ENCODE data around the gene PRUNE2.

PRUNE2 gene

GRCh38 chr9:76616780-76617179 is 289.1 kb downstream of the PRUNE2 start:
- TF ChIP-seq CTCF (conservative IDR thresholded peaks at IDR 0.05; ENCODE audit: low read depth, low read length): no peak
- DNase-seq (ENCODE audit: low read depth): no peak
- H3K4me3 ChIP-seq (ENCODE audit: low read length): no peak overlapping the region

- no peak overlapping the region for H3K4me3 ChIP-seq (ENCODE audit: low read length)
- DNase-seq (ENCODE audit: low read depth): no peak
- TF ChIP-seq CTCF (conservative IDR thresholded peaks at IDR 0.05; ENCODE audit: low read depth, low read length): no peak
Observed at GRCh38 chr9:76615177-76615603, 290.7 kb downstream of the PRUNE2 start.

- no peak for TF ChIP-seq CTCF (conservative IDR thresholded peaks at IDR 0.05; ENCODE audit: low read depth, low read length)
- H3K4me3 ChIP-seq (ENCODE audit: low read length): no peak overlapping the region
- DNase-seq (ENCODE audit: low read depth): no peak
Observed at GRCh38 chr9:76613974-76614373, 291.9 kb downstream of the PRUNE2 start.

- H3K4me3 ChIP-seq (ENCODE audit: low read length): no peak overlapping the region
- no peak for TF ChIP-seq CTCF (conservative IDR thresholded peaks at IDR 0.05; ENCODE audit: low read depth, low read length)
- DNase-seq (ENCODE audit: low read depth): no peak
Observed at GRCh38 chr9:76613150-76613781, 292.6 kb downstream of the PRUNE2 start.

- TF ChIP-seq CTCF (conservative IDR thresholded peaks at IDR 0.05; ENCODE audit: low read depth, low read length): no peak
- no peak overlapping the region for H3K4me3 ChIP-seq (ENCODE audit: low read length)
- no peak for DNase-seq (ENCODE audit: low read depth)
Observed at GRCh38 chr9:76610011-76610352, 295.9 kb downstream of the PRUNE2 start.

- DNase-seq (ENCODE audit: low read depth): no peak
- no peak for TF ChIP-seq CTCF (conservative IDR thresholded peaks at IDR 0.05; ENCODE audit: low read depth, low read length)
- no peak overlapping the region for H3K4me3 ChIP-seq (ENCODE audit: low read length)
Observed at GRCh38 chr9:76609285-76610010, 296.5 kb downstream of the PRUNE2 start.

All from retinal pigment epithelial cell (primary cell).